DMS 273 (cell line): ENCODE measurements around the gene ROBO2.

ENCODE experiments used
- DNase-seq: peaks from one replicate; lab custom pipeline; 2025; ENCODE audit not compliant: unreplicated experiment; lab: John Stamatoyannopoulos, UW

The ROBO2 gene

DNA sequence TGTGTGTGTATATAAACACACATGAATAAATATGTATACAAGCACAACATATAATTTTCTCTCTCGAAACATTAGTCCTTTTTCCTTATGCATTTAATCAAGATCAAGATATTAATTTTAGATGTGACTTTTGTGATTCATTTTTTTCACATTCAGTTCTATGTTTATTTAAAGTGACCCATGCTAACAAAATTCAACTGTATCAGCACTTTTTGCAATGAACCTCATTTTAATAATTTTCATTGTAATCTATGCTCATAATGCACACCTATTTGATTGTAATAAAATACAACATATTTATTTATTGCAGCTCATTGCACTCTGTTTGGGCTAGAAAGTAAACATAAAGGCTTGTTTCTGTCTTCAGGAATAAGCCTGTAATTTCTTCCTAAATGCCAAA lies 586.3 kb downstream of the ROBO2 start:
- DNase-seq = no peak

- DNase-seq = no peak
Measured at GRCh38 chr3:77648214-77648613, 608.3 kb downstream of the ROBO2 start.

- no peak for DNase-seq
Measured at GRCh38 chr3:77648664-77649063, 608.8 kb downstream of the ROBO2 start.

- DNase-seq = no peak
Measured at GRCh38 chr3:77652624-77653023, 612.7 kb downstream of the ROBO2 start.

DNA sequence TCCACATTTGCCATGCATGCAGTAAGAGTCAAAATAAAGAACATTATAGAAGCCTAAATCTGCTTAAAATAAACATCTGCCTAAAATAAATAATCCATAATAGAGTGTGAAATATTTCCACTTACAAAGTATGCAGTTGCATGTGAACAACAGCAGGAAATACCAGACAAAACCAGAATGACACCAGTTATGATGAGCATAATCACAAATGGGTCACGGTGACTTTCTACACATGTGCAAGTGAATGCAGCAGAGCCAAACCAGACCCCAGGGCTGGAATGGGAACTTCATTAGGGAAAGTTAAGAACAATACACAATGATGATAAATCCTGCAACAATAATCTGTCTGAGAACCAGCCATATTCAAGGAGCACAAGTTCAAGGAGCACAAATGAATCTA lies 615.5 kb downstream of the ROBO2 start:
- DNase-seq = no peak

- no peak for DNase-seq
Measured at GRCh38 chr3:77660718-77661117, 620.8 kb downstream of the ROBO2 start.

- no peak for DNase-seq
Measured at GRCh38 chr3:77667901-77668300, 628.0 kb downstream of the ROBO2 start.

DNA sequence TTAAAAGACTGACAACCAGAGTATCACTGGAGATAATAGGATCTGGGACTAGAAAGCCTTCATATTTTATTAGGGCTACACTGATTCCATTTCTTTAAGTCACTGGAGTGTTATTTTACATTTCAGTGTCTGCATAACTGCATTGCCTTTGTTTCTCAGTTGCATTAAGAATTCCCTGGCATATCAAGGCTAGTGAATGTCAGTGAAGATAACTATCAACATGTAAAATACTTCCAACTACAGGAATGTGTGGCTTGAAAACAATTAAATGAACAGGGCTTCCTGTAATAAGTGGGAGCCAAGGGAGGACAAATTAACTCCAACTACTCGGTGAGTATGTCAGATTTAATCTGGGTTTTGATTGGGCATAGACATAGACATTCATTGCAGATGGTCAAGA lies 628.5 kb downstream of the ROBO2 start:
- DNase-seq = no peak

GRCh38 chr3:77672016-77672415 lies 632.1 kb downstream of the ROBO2 start:
- no peak for DNase-seq

- peak; percentile 16 for DNase-seq
Measured at GRCh38 chr3:77682162-77682561, 642.3 kb downstream of the ROBO2 start.

GRCh38 chr3:77684115-77684514 lies 644.2 kb downstream of the ROBO2 start:
- DNase-seq = no peak

DNA sequence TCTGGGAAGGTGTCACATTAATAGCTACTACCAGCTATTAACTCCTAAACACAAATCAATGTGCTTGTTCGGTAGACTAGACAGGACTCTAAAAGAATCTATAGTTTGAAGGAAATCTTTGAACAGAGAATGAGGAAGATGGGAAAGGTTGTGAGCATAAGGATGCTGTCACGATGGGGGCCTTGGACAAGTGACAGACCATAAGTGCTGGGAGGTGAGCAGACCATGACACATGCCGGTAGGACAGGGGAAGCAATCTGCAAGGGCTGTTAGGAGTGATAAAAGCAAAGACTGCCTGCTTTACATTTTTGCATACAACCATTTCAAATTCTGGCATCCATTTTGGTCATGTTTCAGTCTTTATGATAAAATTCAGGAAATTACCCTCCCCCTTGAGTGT lies 645.8 kb downstream of the ROBO2 start:
- DNase-seq = no peak

DNA sequence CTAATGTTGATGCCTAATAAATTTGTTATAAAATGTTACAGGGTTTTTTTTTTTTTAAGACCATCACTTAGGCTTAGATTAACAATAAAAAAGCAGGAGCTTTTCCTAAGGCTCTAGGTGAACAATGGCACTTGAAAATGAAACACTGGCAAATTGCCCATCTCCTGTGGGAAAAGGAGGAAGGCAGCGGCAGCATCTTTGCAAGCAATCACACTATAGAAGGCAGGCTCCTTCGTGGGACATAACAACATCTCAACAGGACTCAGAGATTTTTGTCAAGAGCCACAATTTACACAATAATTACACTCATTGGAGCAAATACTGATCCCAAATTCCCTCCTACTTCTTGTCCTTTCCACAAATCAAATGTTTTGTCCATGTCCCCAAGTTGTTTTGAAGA lies 646.7 kb downstream of the ROBO2 start:
- peak; percentile 1 for DNase-seq

- DNase-seq = no peak
Measured at GRCh38 chr3:77687545-77687944, 647.6 kb downstream of the ROBO2 start.

DNA sequence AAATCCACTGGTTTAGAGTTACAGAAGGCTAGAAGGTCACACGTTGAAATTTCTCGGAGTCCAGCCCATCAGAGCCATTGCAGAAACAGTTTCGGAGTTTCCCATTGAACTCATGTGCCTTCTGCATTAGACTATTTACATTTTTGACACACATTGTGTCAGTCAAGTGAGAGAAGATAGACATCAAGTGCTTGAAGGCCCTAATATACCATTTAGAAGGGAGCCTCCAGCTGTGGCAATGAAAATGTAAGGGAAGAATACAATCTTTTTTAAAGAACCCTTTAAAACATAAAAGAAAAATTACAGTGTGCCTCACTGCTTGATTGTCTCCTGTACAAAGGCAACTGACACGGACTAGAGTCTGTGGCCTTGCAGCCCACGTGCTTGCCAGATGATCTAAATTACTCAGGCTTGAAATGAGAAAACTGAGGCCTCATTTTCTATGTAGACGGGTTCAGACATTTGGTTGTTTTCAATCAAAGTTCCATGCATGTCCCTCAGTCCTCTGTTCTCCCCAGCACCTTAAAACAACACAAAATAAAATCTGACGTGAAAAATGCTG lies 650.5 kb downstream of the ROBO2 start:
- no peak for DNase-seq

DNA sequence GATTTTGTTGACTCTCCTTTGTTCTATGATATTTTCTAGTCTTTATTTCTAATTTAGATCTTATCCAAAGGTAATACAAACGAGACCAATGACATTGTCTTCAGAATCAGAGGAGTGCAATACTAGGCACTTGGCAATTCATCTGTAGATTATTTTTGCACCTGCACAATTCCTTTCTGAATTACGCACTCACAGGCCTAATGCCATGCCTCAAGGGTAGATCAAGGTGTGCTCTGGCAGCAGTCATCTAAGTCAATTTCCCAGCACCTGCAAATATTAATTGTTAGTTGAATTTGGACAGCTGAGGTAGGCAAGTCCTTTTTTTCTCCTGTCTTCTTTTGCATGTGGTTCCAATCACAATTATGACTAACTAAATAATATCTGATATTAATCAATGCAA lies 653.2 kb downstream of the ROBO2 start:
- DNase-seq = no peak

GRCh38 chr3:77699125-77699691 lies 659.3 kb downstream of the ROBO2 start:
- peak; percentile 10 for DNase-seq
